A673 (cell line): ENCODE results near the gene STX3.

ENCODE experiments used
- EZH2 ChIP-seq: fragments of 200-600 bp; sonication (generic); IDR thresholded peaks from 2 replicates; pipeline ENCODE4 v1.6.1; 2017; ENCODE audit warnings: borderline replicate concordance, low read depth, mild to moderate bottlenecking, mixed read lengths, antibody characterized with exemption, low read length; ENCODE audit not compliant: poor library complexity, severe bottlenecking
- TF ChIP-seq, protein P1 (sequence below): fragments of 300-800, 200-600 bp; sonication (generic); conservative IDR thresholded peaks from 2 replicates; pipeline ENCODE4 v1.5.1; 2017; ENCODE audit warnings: low read depth, mild to moderate bottlenecking, antibody characterized with exemption, low read length, moderate library complexity, mixed read lengths

DNA sequence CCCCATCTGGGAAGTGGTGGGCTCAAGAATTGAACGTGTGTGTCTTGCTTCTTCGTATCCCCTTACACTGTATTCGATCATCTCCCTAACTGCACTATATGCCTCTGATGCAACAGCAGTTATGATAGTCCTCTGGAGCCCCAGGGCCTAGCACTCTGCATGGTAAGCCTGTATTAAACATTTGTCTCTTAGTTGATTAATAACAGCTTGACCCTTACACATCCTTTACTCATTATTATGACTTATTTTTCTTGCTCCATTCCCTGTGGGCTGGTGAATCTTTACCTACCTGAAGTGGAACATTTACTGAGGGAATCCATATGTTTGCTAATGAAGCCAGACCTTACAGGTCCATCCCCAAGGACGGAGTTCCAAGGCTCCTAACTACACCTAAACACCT, 5.6 kb downstream of the STX3 start:
- TF ChIP-seq, protein P1, sequence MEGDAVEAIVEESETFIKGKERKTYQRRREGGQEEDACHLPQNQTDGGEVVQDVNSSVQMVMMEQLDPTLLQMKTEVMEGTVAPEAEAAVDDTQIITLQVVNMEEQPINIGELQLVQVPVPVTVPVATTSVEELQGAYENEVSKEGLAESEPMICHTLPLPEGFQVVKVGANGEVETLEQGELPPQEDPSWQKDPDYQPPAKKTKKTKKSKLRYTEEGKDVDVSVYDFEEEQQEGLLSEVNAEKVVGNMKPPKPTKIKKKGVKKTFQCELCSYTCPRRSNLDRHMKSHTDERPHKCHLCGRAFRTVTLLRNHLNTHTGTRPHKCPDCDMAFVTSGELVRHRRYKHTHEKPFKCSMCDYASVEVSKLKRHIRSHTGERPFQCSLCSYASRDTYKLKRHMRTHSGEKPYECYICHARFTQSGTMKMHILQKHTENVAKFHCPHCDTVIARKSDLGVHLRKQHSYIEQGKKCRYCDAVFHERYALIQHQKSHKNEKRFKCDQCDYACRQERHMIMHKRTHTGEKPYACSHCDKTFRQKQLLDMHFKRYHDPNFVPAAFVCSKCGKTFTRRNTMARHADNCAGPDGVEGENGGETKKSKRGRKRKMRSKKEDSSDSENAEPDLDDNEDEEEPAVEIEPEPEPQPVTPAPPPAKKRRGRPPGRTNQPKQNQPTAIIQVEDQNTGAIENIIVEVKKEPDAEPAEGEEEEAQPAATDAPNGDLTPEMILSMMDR: no peak
- TF ChIP-seq EZH2: no peak
